Measurements from ENCODE around the gene BMPER.

GRCh38 chr7:34184466-34184865 lies 279.1 kb downstream of the BMPER start:
- TF ChIP-seq CTCF (IDR thresholded peaks at IDR 0.05) (no peak), SIN3A (IDR thresholded peaks at IDR 0.05; ENCODE audit: borderline replicate concordance, insufficient read depth, low read depth, low read length) (no peak), POLR2AphosphoS5 (IDR thresholded peaks at IDR 0.05; ENCODE audit: low read depth, low read length) (no peak)
